RWPE2 (cell line): ENCODE measurements around the gene MKS1.

Experiments used
- ATAC-seq: fragments of 200-7000 bp; cut with Tn5 transposase; 3 replicates; pipeline ENCODE4 v1.9.1; 2021; ENCODE audit warnings: low read depth
- DNase-seq: peaks from one replicate; pipeline ENCODE4 v3.0.0-alpha.2; 2020; ENCODE audit warnings: low spot score
- H3K27ac ChIP-seq: fragments of 450-650 bp; 2 replicates; pipeline ENCODE4 v1.5.1; 2017; ENCODE audit warnings: mild to moderate bottlenecking; ENCODE audit not compliant: poor library complexity, severe bottlenecking
- H3K27me3 ChIP-seq: fragments of 250-450 bp; sonication (Bioruptor Pico); 2 replicates; pipeline ENCODE4 v1.5.1; 2021; ENCODE audit warnings: mild to moderate bottlenecking, moderate library complexity; ENCODE audit not compliant: insufficient read depth, poor library complexity, severe bottlenecking
- H3K36me3 ChIP-seq: fragments of 250-450 bp; sonication (Bioruptor Pico); 2 replicates; pipeline ENCODE4 v1.5.1; 2020; ENCODE audit warnings: low read depth, mild to moderate bottlenecking, moderate library complexity
- H3K4me1 ChIP-seq: fragments of 250-450 bp; sonication (Bioruptor Pico); 2 replicates; pipeline ENCODE4 v1.5.1; 2021; ENCODE audit warnings: mild to moderate bottlenecking, moderate library complexity; ENCODE audit not compliant: insufficient read depth, poor library complexity, severe bottlenecking
- H3K4me3 ChIP-seq: fragments of 250-450 bp; sonication (Bioruptor Pico); 2 replicates; pipeline ENCODE4 v1.5.1; 2021; ENCODE audit warnings: mild to moderate bottlenecking, moderate library complexity; ENCODE audit not compliant: severe bottlenecking
- H3K9me3 ChIP-seq: fragments of 250-450 bp; sonication (Bioruptor Pico); 2 replicates; pipeline ENCODE4 v1.5.1; 2021; ENCODE audit warnings: mild to moderate bottlenecking, moderate library complexity; ENCODE audit not compliant: severe bottlenecking
- CTCF ChIP-seq: fragments of 450-650 bp; IDR thresholded peaks from one replicate; pipeline ENCODE4 v1.5.1; 2017; ENCODE audit warnings: mild to moderate bottlenecking, moderate library complexity; ENCODE audit not compliant: poor library complexity, severe bottlenecking

MKS1 gene

GRCh38 chr17:58208344-58208743 lies 10.7 kb downstream of the MKS1 start:
- Histone ChIP-seq H3K27ac (no peak overlapping the region), H3K27me3 (no peaks in the 10 kb centered on the region), H3K4me3 (no peak overlapping the region), H3K36me3 (peaks cover 47% of the 10 kb centered on the region), H3K9me3 (no peaks in the 10 kb centered on the region), H3K4me1 (no peaks in the 10 kb centered on the region)
- ATAC-seq (no peak), DNase-seq (no peak)
- TF ChIP-seq CTCF: no peak

- H3K4me1 ChIP-seq: no peaks in the 10 kb centered on the region
- DNase-seq (no peak), ATAC-seq (no peak)
- peaks cover 38% of the 10 kb centered on the region for H3K36me3 ChIP-seq
- H3K27me3 ChIP-seq: no peaks in the 10 kb centered on the region
- no peaks in the 10 kb centered on the region for H3K9me3 ChIP-seq
- H3K27ac ChIP-seq: no peak overlapping the region
- no peak for TF ChIP-seq CTCF
- no peak overlapping the region for H3K4me3 ChIP-seq
These were observed 11.6 kb downstream of the MKS1 start for GRCh38 chr17:58207451-58207850.

GRCh38 chr17:58205936-58206335 lies 13.1 kb downstream of the MKS1 start:
- Histone ChIP-seq H3K4me3 (no peak overlapping the region), H3K27me3 (no peaks in the 10 kb centered on the region), H3K27ac (no peak overlapping the region), H3K4me1 (no peaks in the 10 kb centered on the region), H3K9me3 (no peaks in the 10 kb centered on the region), H3K36me3 (peaks cover 23% of the 10 kb centered on the region)
- no peak for DNase-seq
- no peak for ATAC-seq
- TF ChIP-seq CTCF: no peak

- Histone ChIP-seq H3K27me3 (no peaks in the 10 kb centered on the region), H3K9me3 (no peaks in the 10 kb centered on the region), H3K4me1 (no peaks in the 10 kb centered on the region), H3K36me3 (peaks cover 15% of the 10 kb centered on the region), H3K27ac (no peak overlapping the region), H3K4me3 (no peak overlapping the region)
- TF ChIP-seq CTCF: no peak
- DNase-seq: no peak
- no peak for ATAC-seq
These were observed 14.3 kb downstream of the MKS1 start for GRCh38 chr17:58204796-58205195.

GRCh38 chr17:58202859-58203258 lies 16.2 kb downstream of the MKS1 start:
- peaks cover 3% of the 10 kb centered on the region for H3K27me3 ChIP-seq
- H3K36me3 ChIP-seq: peaks cover 6% of the 10 kb centered on the region; the same call in 1 of the 2 replicates
- no peak overlapping the region for H3K27ac ChIP-seq
- no peaks in the 10 kb centered on the region for H3K9me3 ChIP-seq
- no peak overlapping the region for H3K4me3 ChIP-seq
- TF ChIP-seq CTCF: no peak
- H3K4me1 ChIP-seq: no peaks in the 10 kb centered on the region
- ATAC-seq: no peak
- no peak for DNase-seq
